ENCODE measurements around the gene SRBD1.

The SRBD1 gene

GRCh38 chr2:45647986-45648520 lies 37.0 kb upstream of the SRBD1 start:
- no peaks in the 10 kb centered on the region for H3K9me3 Mint-ChIP-seq
- no peak overlapping the region for H3K4me3 Mint-ChIP-seq
- no peak overlapping the region for H3K27ac Mint-ChIP-seq
- peaks cover 78% of the 10 kb centered on the region for H3K27me3 Mint-ChIP-seq (ENCODE audit: low read depth, poor library complexity)
- H3K36me3 Mint-ChIP-seq (ENCODE audit: low read depth): no peaks in the 10 kb centered on the region
- H3K4me1 Mint-ChIP-seq: peaks cover 24% of the 10 kb centered on the region
- DNase-seq: no peak
- TF ChIP-seq CTCF (IDR thresholded peaks at IDR 0.05): no peak

DNA sequence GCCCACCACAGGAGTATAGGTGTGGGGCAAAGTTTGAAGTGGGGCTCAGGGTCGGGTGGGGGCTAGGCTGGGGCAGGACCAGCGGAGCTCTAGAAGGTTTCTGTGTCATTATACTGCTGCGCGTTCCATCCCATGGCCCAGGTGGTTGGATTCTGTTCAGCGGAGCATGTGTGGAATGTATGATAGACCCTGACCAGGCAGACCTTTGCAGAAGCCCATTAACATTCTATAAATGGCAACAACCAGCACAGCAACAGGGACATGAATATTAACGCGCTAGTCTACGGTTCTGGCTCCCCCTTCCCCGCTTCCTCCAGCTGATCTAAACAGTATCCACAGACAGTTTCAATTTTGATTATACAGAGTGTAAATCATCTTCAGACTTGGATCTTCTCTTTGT lies 36.3 kb upstream of the SRBD1 start:
- Mint-ChIP-seq H3K4me1 (peaks cover 19% of the 10 kb centered on the region), H3K9me3 (no peaks in the 10 kb centered on the region), H3K36me3 (ENCODE audit: low read depth) (no peaks in the 10 kb centered on the region)

DNA sequence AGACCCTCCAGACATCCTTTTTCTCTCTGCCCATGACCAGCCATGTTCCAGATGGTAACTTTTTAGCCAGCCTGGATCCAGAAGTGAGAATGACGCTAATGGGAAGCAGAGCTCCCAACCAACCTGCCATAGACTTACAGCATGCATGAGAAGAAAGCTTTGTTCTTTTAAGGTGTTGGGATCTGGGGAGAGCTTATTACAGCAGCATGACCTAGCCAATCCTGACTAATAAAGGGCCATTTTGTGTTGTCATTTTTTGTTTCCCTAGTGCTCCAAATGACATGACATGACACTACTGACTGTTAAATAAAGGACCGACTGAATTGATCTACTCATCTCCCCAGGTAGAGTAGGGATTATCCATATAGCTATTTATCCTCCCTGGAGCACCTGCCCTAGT lies 35.2 kb upstream of the SRBD1 start:
- Mint-ChIP-seq H3K27me3 (ENCODE audit: low read depth, poor library complexity) (peaks cover 80% of the 10 kb centered on the region), H3K9me3 (no peaks in the 10 kb centered on the region), H3K27ac (no peak overlapping the region), H3K4me1 (peaks cover 14% of the 10 kb centered on the region), H3K36me3 (ENCODE audit: low read depth) (no peaks in the 10 kb centered on the region), H3K4me3 (no peak overlapping the region)
- TF ChIP-seq CTCF (IDR thresholded peaks at IDR 0.05): no peak
- no peak for DNase-seq

More for the DNA sequence above, 36.3 kb upstream of the SRBD1 start:
- no peak overlapping the region for H3K27ac Mint-ChIP-seq
- H3K4me3 Mint-ChIP-seq: no peak overlapping the region
- no peak for DNase-seq
- no peak for TF ChIP-seq CTCF (IDR thresholded peaks at IDR 0.05)
- H3K27me3 Mint-ChIP-seq (ENCODE audit: low read depth, poor library complexity): peaks cover 78% of the 10 kb centered on the region

- H3K4me1 Mint-ChIP-seq: peaks cover 6% of the 10 kb centered on the region
- H3K9me3 Mint-ChIP-seq: no peaks in the 10 kb centered on the region
- no peak overlapping the region for H3K27ac Mint-ChIP-seq
- TF ChIP-seq CTCF (IDR thresholded peaks at IDR 0.05): peak; percentile 93
- DNase-seq: peak; percentile 89
- peak overlapping the region; percentile 76 for H3K4me3 Mint-ChIP-seq
- no peaks in the 10 kb centered on the region for H3K36me3 Mint-ChIP-seq (ENCODE audit: low read depth)
- peaks cover 87% of the 10 kb centered on the region for H3K27me3 Mint-ChIP-seq (ENCODE audit: low read depth, poor library complexity)
Measured at GRCh38 chr2:45643543-45644542, 32.8 kb upstream of the SRBD1 start.

- Mint-ChIP-seq H3K36me3 (ENCODE audit: low read depth) (no peaks in the 10 kb centered on the region), H3K4me1 (peaks cover 6% of the 10 kb centered on the region), H3K27me3 (ENCODE audit: low read depth, poor library complexity) (peaks cover 87% of the 10 kb centered on the region), H3K27ac (no peak overlapping the region), H3K4me3 (peak overlapping the region; percentile 76), H3K9me3 (no peaks in the 10 kb centered on the region)
- TF ChIP-seq CTCF (IDR thresholded peaks at IDR 0.05): no peak
- DNase-seq: no peak
Measured at GRCh38 chr2:45643095-45643494, 32.0 kb upstream of the SRBD1 start.
